ENCODE results near the gene GRAMD1B. TPM values are rescaled to one million over a fixed set of nuclear protein-coding genes. Genes with fewer than 3 reads are reported as not detected.

The GRAMD1B gene
- polyA plus RNA-seq, 1 experiment, result 2.7 TPM

GRCh38 chr11:123392431-123392830 lies 37.6 kb upstream of the GRAMD1B start:
- POLR2A ChIA-PET, result no interaction called here
- H3K9me3 ChIP-seq (ENCODE audit: control insufficient read depth, insufficient read depth, low read length), result no peaks in the 10 kb centered on the region
- no peak overlapping the region for H3K4me3 ChIP-seq (ENCODE audit: low read depth, low read length)
- H3K27me3 ChIP-seq (ENCODE audit: control insufficient read depth, insufficient read depth, low read length), result peaks cover 18% of the 10 kb centered on the region
- TF ChIP-seq CTCF (IDR thresholded peaks at IDR 0.05; ENCODE audit: low read depth, low read length), result no peak
- CTCF ChIA-PET, result no interaction called here
- no peak overlapping the region for H3K27ac ChIP-seq (ENCODE audit: low read depth, low read length)
- DNase-seq (ENCODE audit: low read depth, low spot score), result no peak

- no peaks in the 10 kb centered on the region for H3K9me3 ChIP-seq (ENCODE audit: control insufficient read depth, insufficient read depth, low read length)
- no peak for TF ChIP-seq CTCF (IDR thresholded peaks at IDR 0.05; ENCODE audit: low read depth, low read length)
- no peak overlapping the region for H3K4me3 ChIP-seq (ENCODE audit: low read depth, low read length)
- CTCF ChIA-PET, result no interaction called here
- DNase-seq (ENCODE audit: low read depth, low spot score), result no peak
- no peak overlapping the region for H3K27ac ChIP-seq (ENCODE audit: low read depth, low read length)
- POLR2A ChIA-PET, result no interaction called here
- peaks cover 18% of the 10 kb centered on the region for H3K27me3 ChIP-seq (ENCODE audit: control insufficient read depth, insufficient read depth, low read length)
These were observed 37.2 kb upstream of the GRAMD1B start for GRCh38 chr11:123392844-123393243.

GRCh38 chr11:123393312-123393927 lies 36.6 kb upstream of the GRAMD1B start:
- H3K4me3 ChIP-seq (ENCODE audit: low read depth, low read length), result no peak overlapping the region
- no peak for DNase-seq (ENCODE audit: low read depth, low spot score)
- no peak for TF ChIP-seq CTCF (IDR thresholded peaks at IDR 0.05; ENCODE audit: low read depth, low read length)
- CTCF ChIA-PET, result no interaction called here
- no peaks in the 10 kb centered on the region for H3K9me3 ChIP-seq (ENCODE audit: control insufficient read depth, insufficient read depth, low read length)
- H3K27me3 ChIP-seq (ENCODE audit: control insufficient read depth, insufficient read depth, low read length), result peaks cover 19% of the 10 kb centered on the region
- H3K27ac ChIP-seq (ENCODE audit: low read depth, low read length), result no peak overlapping the region
- POLR2A ChIA-PET, result no interaction called here

GRCh38 chr11:123404676-123405075 lies 25.4 kb upstream of the GRAMD1B start:
- TF ChIP-seq CTCF (IDR thresholded peaks at IDR 0.05; ENCODE audit: low read depth, low read length), result no peak
- Histone ChIP-seq H3K4me3 (ENCODE audit: low read depth, low read length) (no peak overlapping the region), H3K9me3 (ENCODE audit: control insufficient read depth, insufficient read depth, low read length) (no peaks in the 10 kb centered on the region), H3K27me3 (ENCODE audit: control insufficient read depth, insufficient read depth, low read length) (peaks cover 25% of the 10 kb centered on the region), H3K27ac (ENCODE audit: low read depth, low read length) (no peak overlapping the region)
- ChIA-PET POLR2A (no interaction called here), CTCF (interaction anchor here (6.3 kb wide), 1 partner anchor 73 kb away, joined by 172 read pairs; no protein-coding TSS in a partner anchor)
- DNase-seq (ENCODE audit: low read depth, low spot score), result no peak

GRCh38 chr11:123405123-123405592 lies 24.9 kb upstream of the GRAMD1B start:
- ChIA-PET CTCF (interaction anchor here (6.3 kb wide), 1 partner anchor 72 kb away, joined by 172 read pairs; no protein-coding TSS in a partner anchor), POLR2A (no interaction called here)
- no peak for DNase-seq (ENCODE audit: low read depth, low spot score)
- no peaks in the 10 kb centered on the region for H3K9me3 ChIP-seq (ENCODE audit: control insufficient read depth, insufficient read depth, low read length)
- peaks cover 25% of the 10 kb centered on the region for H3K27me3 ChIP-seq (ENCODE audit: control insufficient read depth, insufficient read depth, low read length)
- H3K27ac ChIP-seq (ENCODE audit: low read depth, low read length), result no peak overlapping the region
- no peak overlapping the region for H3K4me3 ChIP-seq (ENCODE audit: low read depth, low read length)
- TF ChIP-seq CTCF (IDR thresholded peaks at IDR 0.05; ENCODE audit: low read depth, low read length), result no peak

Data from AG04450 (cell line).